OCI-M2 (cell line): Measurements from ENCODE around the gene DLGAP5.

ENCODE experiments used
- DNase-seq: peaks from one replicate; lab custom pipeline; 2025; ENCODE audit not compliant: unreplicated experiment; lab: John Stamatoyannopoulos, UW

DLGAP5 gene

GRCh38 chr14:55188686-55189295 is 2.6 kb downstream of the DLGAP5 start:
- no peak for DNase-seq

GRCh38 chr14:55180434-55180833 is 11.0 kb downstream of the DLGAP5 start:
- no peak for DNase-seq

GRCh38 chr14:55180006-55180405 is 11.4 kb downstream of the DLGAP5 start:
- no peak for DNase-seq

GRCh38 chr14:55170526-55170925 is 20.9 kb downstream of the DLGAP5 start:
- no peak for DNase-seq

GRCh38 chr14:55160989-55161388 is 30.4 kb downstream of the DLGAP5 start:
- no peak for DNase-seq

GRCh38 chr14:55158412-55158811 is 33.0 kb downstream of the DLGAP5 start:
- DNase-seq, result no peak

GRCh38 chr14:55157080-55157479 is 34.3 kb downstream of the DLGAP5 start:
- DNase-seq, result no peak

- DNase-seq, result no peak
Measured at GRCh38 chr14:55153951-55154350, 37.4 kb downstream of the DLGAP5 start.

- DNase-seq, result no peak
Measured at GRCh38 chr14:55152052-55152753, 39.2 kb downstream of the DLGAP5 start.

- no peak for DNase-seq
Measured at GRCh38 chr14:55151601-55152000, 39.8 kb downstream of the DLGAP5 start.

- DNase-seq, result no peak
Measured at GRCh38 chr14:55146425-55146824, 45.0 kb downstream of the DLGAP5 start.

GRCh38 chr14:55142466-55142865 is 48.9 kb downstream of the DLGAP5 start:
- no peak for DNase-seq

GRCh38 chr14:55141825-55142224 is 49.6 kb downstream of the DLGAP5 start:
- no peak for DNase-seq

GRCh38 chr14:55139696-55140509 is 51.5 kb downstream of the DLGAP5 start:
- no peak for DNase-seq

GRCh38 chr14:55139141-55139540 is 52.2 kb downstream of the DLGAP5 start:
- no peak for DNase-seq

- DNase-seq, result no peak
Measured at GRCh38 chr14:55138091-55138490, 53.3 kb downstream of the DLGAP5 start.

GRCh38 chr14:55136885-55137786 is 54.2 kb downstream of the DLGAP5 start:
- DNase-seq, result no peak

GRCh38 chr14:55136241-55136640 is 55.1 kb downstream of the DLGAP5 start:
- no peak for DNase-seq

- no peak for DNase-seq
Measured at GRCh38 chr14:55133416-55133815, 58.0 kb downstream of the DLGAP5 start.

GRCh38 chr14:55131370-55132137 is 59.8 kb downstream of the DLGAP5 start:
- DNase-seq, result no peak
